Neural cell (in vitro differentiated cells): Measurements from ENCODE around the gene WRAP73. TPM values are rescaled to one million over a fixed set of nuclear protein-coding genes. Genes with fewer than 3 reads are reported as not detected.
"Not testable (repeated sequence)": the region's sequence is repeated elsewhere in the genome, so short reads cannot be mapped to it uniquely, and the experiment has no call there.

Experiments
- H2AFZ ChIP-seq: fragments of 200-600, 300-800 bp; sonication (generic), shearing (Covaris generic); 2 replicates; pipeline ENCODE4 v1.6.0; 2014; ENCODE audit warnings: low read depth, mild to moderate bottlenecking, antibody characterized with exemption, low read length, moderate library complexity
- H3F3A ChIP-seq: fragments of 200-600 bp; shearing (Covaris generic); 2 replicates; pipeline ENCODE4 v1.6.1; 2016; ENCODE audit warnings: mild to moderate bottlenecking, moderate library complexity, mixed read lengths, antibody characterized with exemption, low read length; ENCODE audit not compliant: insufficient read depth, poor library complexity, severe bottlenecking
- H3K27ac ChIP-seq: fragments of 200-600, 300-800 bp; sonication (generic), shearing (Covaris generic); 2 replicates; pipeline ENCODE4 v1.5.1; 2014; ENCODE audit warnings: mild to moderate bottlenecking, low read length, moderate library complexity
- H3K27me3 ChIP-seq: fragments of 300-800, 200-600 bp; sonication (generic), shearing (Covaris generic); 2 replicates; pipeline ENCODE4 v1.6.0; 2014; ENCODE audit warnings: mild to moderate bottlenecking, low read depth, low read length, moderate library complexity; ENCODE audit not compliant: insufficient read depth
- H3K36me3 ChIP-seq: fragments of 300-800, 200-600 bp; sonication (generic), shearing (Covaris generic); 2 replicates; pipeline ENCODE4 v1.5.1; 2014; ENCODE audit warnings: mild to moderate bottlenecking, antibody characterized with exemption, low read length, moderate library complexity; ENCODE audit not compliant: insufficient read depth
- H3K4me2 ChIP-seq: fragments of 300-800, 200-600 bp; sonication (generic), shearing (Covaris generic); 2 replicates; pipeline ENCODE4 v1.6.0; 2014; ENCODE audit warnings: mild to moderate bottlenecking, low read length
- H3K4me3 ChIP-seq: fragments of 300-800, 200-600 bp; sonication (generic), shearing (Covaris generic); 2 replicates; pipeline ENCODE4 v1.5.1; 2014; ENCODE audit warnings: mild to moderate bottlenecking, low read length, moderate library complexity
- H3K79me2 ChIP-seq: fragments of 200-600 bp; shearing (Covaris generic); replicated peaks from 2 replicates; pipeline ENCODE4 v1.6.0; 2014; ENCODE audit warnings: mild to moderate bottlenecking, low read length, moderate library complexity; ENCODE audit not compliant: insufficient read depth
- H3K9ac ChIP-seq: fragments of 300-800, 200-600 bp; sonication (generic), shearing (Covaris generic); 2 replicates; pipeline ENCODE4 v1.6.1; 2016; ENCODE audit warnings: mild to moderate bottlenecking, low read length, mixed read lengths
- H3K9me2 ChIP-seq: fragments of 200-600 bp; shearing (Covaris generic); 2 replicates; pipeline ENCODE4 v1.6.1; 2016; ENCODE audit warnings: mild to moderate bottlenecking, low read length, mixed read lengths; ENCODE audit not compliant: insufficient read depth
- H3K9me3 ChIP-seq: fragments of 200-600, 300-800 bp; sonication (generic), shearing (Covaris generic); 2 replicates; pipeline ENCODE4 v1.6.1; 2016; ENCODE audit warnings: mild to moderate bottlenecking, mixed run types, low read length, moderate library complexity, mixed read lengths
- H4K20me1 ChIP-seq: fragments of 200-600 bp; shearing (Covaris generic); 2 replicates; pipeline ENCODE4 v1.6.1; 2016; ENCODE audit warnings: mild to moderate bottlenecking, mixed run types; ENCODE audit not compliant: insufficient read depth
- CTCF ChIP-seq: fragments of 450-650 bp; IDR thresholded peaks from 2 replicates; pipeline ENCODE4 v1.5.1; 2014; ENCODE audit warnings: antibody characterized with exemption, mild to moderate bottlenecking, moderate library complexity; ENCODE audit not compliant: poor library complexity, severe bottlenecking
- EP300 ChIP-seq: fragments of 450-650 bp; conservative IDR thresholded peaks from 2 replicates; pipeline ENCODE4 v1.6.1; 2014; ENCODE audit warnings: antibody characterized with exemption, mild to moderate bottlenecking, moderate library complexity; ENCODE audit not compliant: poor library complexity, severe bottlenecking
- EZH2 ChIP-seq: fragments of 200-600, 300-800 bp; shearing (Covaris generic), sonication (generic); IDR thresholded peaks from 2 replicates; pipeline ENCODE4 v1.6.1; 2014; ENCODE audit warnings: antibody characterized with exemption, low read length, borderline replicate concordance, mild to moderate bottlenecking; ENCODE audit not compliant: insufficient read depth, poor library complexity, severe bottlenecking
- MXI1 ChIP-seq: fragments of 450-650 bp; conservative IDR thresholded peaks from 2 replicates; pipeline ENCODE4 v1.6.1; 2014; ENCODE audit warnings: antibody characterized with exemption, mild to moderate bottlenecking; ENCODE audit not compliant: poor library complexity, severe bottlenecking
- POLR2AphosphoS5 ChIP-seq: IDR thresholded peaks from 2 replicates; pipeline ENCODE4 v1.6.1; 2012
- RAD21 ChIP-seq: fragments of 450-650 bp; conservative IDR thresholded peaks from 2 replicates; pipeline ENCODE4 v1.6.1; 2014; ENCODE audit warnings: antibody characterized with exemption, mild to moderate bottlenecking, moderate library complexity
- REST ChIP-seq: IDR thresholded peaks from 2 replicates; pipeline ENCODE4 v1.6.1; 2012; ENCODE audit warnings: borderline replicate concordance
- SMC3 ChIP-seq: fragments of 450-650 bp; conservative IDR thresholded peaks from 2 replicates; pipeline ENCODE4 v1.6.1; 2014; ENCODE audit warnings: antibody characterized with exemption, mild to moderate bottlenecking, moderate library complexity; ENCODE audit not compliant: poor library complexity
- TAF1 ChIP-seq: IDR thresholded peaks from 2 replicates; pipeline ENCODE4 v1.6.1; 2012; ENCODE audit warnings: low read depth
- polyA plus RNA-seq: library from polyadenylated mRNA; depleted of rRNA; stranded (reverse); fragments of >200 nt; gene quantifications from 2 replicates; pipeline ENCODE4 v1.2.3, GENCODE V29; 2014

The WRAP73 gene
- polyA plus RNA-seq, 1 donor from 2014 or later, result 32.9 TPM

GRCh38 chr1:3584915-3585314, 65.0 kb downstream of the WRAP73 start:
- Histone ChIP-seq H2AFZ (no peak overlapping the region), H3K36me3 (no peaks in the 10 kb centered on the region), H3K9me3 (no peaks in the 10 kb centered on the region), H3K27ac (no peak overlapping the region), H3F3A (no peaks in the 10 kb centered on the region), H3K9ac (no peak overlapping the region), H3K4me2 (no peak overlapping the region), H3K27me3 (no peaks in the 10 kb centered on the region), H4K20me1 (no peaks in the 10 kb centered on the region), H3K9me2 (no peaks in the 10 kb centered on the region), H3K79me2 (no peaks in the 10 kb centered on the region), H3K4me3 (no peak overlapping the region)
- TF ChIP-seq REST (no peak), MXI1 (no peak), EP300 (no peak), EZH2 (no peak), CTCF (no peak), RAD21 (no peak), TAF1 (no peak), SMC3 (no peak), POLR2AphosphoS5 (no peak)

DNA sequence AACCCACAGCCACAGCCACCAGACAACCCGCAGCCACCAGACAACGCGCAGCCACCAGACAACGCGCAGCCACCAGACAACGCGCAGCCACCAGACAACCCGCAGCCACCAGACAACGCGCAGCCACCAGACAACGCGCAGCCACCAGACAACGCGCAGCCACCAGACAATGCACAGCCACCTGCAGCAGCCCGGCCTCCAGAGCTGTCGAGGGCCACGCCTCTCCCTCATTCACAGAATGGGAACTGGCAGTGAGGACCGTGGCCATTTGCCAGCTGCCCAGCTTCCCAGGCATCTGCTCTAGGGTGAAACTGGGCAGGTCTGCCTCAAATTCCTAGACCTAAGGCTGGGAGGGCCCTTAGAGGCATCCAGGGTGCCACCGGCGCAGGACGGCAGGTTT, 66.2 kb downstream of the WRAP73 start:
- H3K79me2 ChIP-seq, H3K4me3 ChIP-seq, H3K27me3 ChIP-seq, H3K36me3 ChIP-seq, H4K20me1 ChIP-seq, H2AFZ ChIP-seq, H3K4me2 ChIP-seq, H3K27ac ChIP-seq, H3K9me3 ChIP-seq, H3K9ac ChIP-seq, H3F3A ChIP-seq, H3K9me2 ChIP-seq: not testable (repeated sequence)

GRCh38 chr1:3581296-3582036, 68.4 kb downstream of the WRAP73 start:
- H3K9me3 ChIP-seq, result no peaks in the 10 kb centered on the region
- TF ChIP-seq SMC3 (no peak), EP300 (no peak), MXI1 (no peak), CTCF (no peak), RAD21 (no peak), EZH2 (no peak), REST (no peak), POLR2AphosphoS5 (no peak), TAF1 (no peak)
- no peaks in the 10 kb centered on the region for H3K79me2 ChIP-seq
- no peak overlapping the region for H2AFZ ChIP-seq
- no peaks in the 10 kb centered on the region for H3K9me2 ChIP-seq
- no peak overlapping the region for H3K4me2 ChIP-seq
- H3K9ac ChIP-seq, result no peak overlapping the region
- no peaks in the 10 kb centered on the region for H4K20me1 ChIP-seq
- H3K27ac ChIP-seq, result no peak overlapping the region
- H3K4me3 ChIP-seq, result no peak overlapping the region
- H3K36me3 ChIP-seq, result no peaks in the 10 kb centered on the region
- no peaks in the 10 kb centered on the region for H3F3A ChIP-seq
- no peaks in the 10 kb centered on the region for H3K27me3 ChIP-seq
